GM19351 (cell line): ENCODE results near the gene KIRREL3.

Source experiments
- ATAC-seq: cut with Tn5 transposase; IDR thresholded peaks from one replicate; pipeline ENCODE4 v1.9.1; 2021; ENCODE audit warnings: mild to moderate bottlenecking, moderate library complexity; ENCODE audit not compliant: unreplicated experiment

The KIRREL3 gene

GRCh38 chr11:126878913-126879482 lies 121.6 kb downstream of the KIRREL3 start:
- no peak for ATAC-seq

DNA sequence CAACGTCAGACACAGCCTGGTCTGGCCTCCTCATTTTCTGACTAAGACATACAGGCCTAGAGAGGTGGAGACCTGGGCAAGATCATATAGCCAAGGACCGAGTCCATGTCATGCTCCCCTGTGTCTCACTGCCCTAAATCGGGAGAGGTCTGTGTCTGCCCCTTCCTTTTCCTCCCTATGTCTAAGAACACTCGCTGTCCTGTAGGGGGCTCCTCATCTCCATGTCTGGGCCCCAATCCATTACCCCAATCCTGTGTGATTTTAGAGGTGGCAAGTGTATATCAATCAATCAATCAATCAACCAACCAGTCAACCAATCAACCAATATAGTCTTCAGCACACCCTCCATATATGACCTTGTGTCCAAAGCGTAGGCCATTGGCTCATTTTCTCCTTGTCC lies 125.7 kb downstream of the KIRREL3 start:
- ATAC-seq, result no peak

DNA sequence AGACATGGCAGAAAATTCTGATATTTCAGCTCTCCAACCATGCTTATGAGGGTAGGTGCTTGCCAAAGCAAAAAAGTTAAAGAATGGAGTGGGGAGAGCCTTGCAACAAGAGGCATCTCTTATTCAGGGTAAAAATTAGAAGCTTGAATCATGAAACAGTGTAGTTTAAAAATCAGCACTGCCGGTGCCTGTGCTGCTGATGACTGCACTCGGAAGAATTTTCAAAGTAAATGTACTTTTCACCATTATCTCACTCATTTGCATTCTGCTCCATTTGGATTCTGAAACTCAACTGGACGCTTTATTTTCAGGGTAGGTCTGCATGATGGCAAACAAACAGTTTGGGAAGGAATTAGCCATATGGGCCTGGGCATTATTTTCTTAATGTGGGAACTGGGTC lies 126.3 kb downstream of the KIRREL3 start:
- ATAC-seq, result no peak

- no peak for ATAC-seq
Measured at GRCh38 chr11:126871792-126872191, 128.8 kb downstream of the KIRREL3 start.

GRCh38 chr11:126870021-126870420 lies 130.5 kb downstream of the KIRREL3 start:
- ATAC-seq, result no peak

- no peak for ATAC-seq
Measured at GRCh38 chr11:126868741-126869140, 131.8 kb downstream of the KIRREL3 start.

- ATAC-seq, result no peak
Measured at GRCh38 chr11:126864934-126865333, 135.6 kb downstream of the KIRREL3 start.

DNA sequence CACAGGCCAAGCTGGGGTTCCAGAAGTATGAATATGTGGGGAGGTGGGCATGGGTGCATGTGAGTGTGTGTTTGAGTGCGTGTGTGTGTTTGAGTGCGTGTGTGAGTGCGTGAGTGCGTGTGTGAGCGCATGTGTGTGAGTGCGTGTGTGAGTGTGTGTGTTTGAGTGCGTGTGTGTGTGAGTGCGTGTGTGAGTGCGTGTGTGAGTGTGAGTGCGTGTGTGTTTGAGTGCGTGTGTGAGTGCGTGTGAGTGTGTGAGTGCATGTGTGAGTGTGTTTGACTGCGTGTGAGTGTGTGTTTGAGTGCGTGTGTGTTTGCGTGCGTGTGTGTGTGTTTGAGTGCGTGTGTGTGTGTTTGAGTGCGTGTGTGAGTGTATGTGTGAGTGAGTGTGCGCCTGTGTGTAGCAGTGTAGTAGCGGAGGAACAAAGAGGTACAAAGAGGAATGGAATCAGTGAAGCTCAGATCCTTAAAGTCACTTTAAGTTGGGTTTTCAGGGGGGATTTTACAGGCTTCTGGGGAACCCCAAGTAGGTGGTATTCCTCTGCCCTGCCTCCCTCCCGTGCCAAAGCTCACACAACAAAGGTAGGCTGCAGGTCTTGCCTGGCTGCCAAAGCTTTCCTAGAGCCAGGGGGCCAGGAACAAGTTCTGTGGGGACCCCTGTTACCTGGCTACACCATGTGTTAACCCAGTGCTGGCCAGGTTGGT lies 137.1 kb downstream of the KIRREL3 start:
- no peak for ATAC-seq

GRCh38 chr11:126862664-126863243 lies 137.8 kb downstream of the KIRREL3 start:
- peak; percentile 57 for ATAC-seq

DNA sequence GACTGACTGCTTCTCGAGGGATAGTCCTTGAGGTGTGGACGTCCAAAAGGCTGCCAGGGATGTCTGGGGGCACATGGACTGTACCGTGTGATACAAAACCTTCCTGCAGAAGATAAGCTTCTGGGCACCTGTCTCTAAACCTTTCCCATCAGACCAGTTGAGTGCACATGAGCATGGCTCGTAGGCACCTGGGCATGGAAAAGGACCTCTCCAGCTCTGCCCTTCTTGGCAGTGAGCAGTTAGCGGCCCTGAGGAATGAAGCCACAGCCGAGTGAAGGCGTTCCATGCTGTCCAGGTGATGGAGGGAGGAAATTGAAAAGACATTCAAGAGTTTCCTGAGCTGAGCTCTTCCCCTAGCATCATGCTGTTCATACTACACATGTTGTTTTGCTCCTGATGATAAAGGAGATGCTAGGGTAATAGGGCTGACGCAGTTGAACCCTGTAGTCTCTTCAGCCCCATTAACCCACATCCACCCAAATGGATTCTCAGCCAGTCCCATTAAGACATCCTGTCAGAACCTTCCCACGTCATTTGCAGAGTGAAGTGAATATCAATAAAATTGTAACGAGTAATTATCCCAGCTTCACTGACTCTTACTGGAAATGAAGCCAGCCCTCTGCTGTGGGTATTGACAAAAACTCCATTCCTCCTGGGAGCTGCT lies 138.6 kb downstream of the KIRREL3 start:
- ATAC-seq, result no peak

GRCh38 chr11:126857860-126858808 lies 142.4 kb downstream of the KIRREL3 start:
- ATAC-seq, result no peak

GRCh38 chr11:126855536-126855935 lies 145.0 kb downstream of the KIRREL3 start:
- no peak for ATAC-seq

GRCh38 chr11:126853732-126854131 lies 146.8 kb downstream of the KIRREL3 start:
- no peak for ATAC-seq

DNA sequence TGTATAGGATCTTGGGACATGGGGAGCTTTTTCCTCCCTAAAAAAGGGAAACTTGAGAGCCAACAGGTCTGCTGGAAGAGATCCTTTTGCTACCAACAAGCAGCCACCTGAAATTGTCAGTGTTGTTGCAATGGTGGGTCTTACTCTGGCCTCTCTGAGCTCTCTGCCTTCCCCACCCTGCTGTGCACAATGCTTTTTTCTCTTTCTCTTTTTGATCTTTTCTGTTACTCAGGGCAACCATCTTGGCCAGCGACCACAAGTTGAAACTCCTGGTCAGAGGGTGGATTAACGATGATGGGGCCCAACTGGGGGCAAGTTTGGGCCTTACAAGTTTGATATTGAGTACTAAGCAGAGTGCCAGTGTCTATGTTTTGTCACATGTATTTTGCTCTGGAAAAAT lies 155.8 kb downstream of the KIRREL3 start:
- no peak for ATAC-seq

GRCh38 chr11:126843096-126843495 lies 157.5 kb downstream of the KIRREL3 start:
- no peak for ATAC-seq

- ATAC-seq, result no peak
Measured at GRCh38 chr11:126841999-126842398, 158.6 kb downstream of the KIRREL3 start.

DNA sequence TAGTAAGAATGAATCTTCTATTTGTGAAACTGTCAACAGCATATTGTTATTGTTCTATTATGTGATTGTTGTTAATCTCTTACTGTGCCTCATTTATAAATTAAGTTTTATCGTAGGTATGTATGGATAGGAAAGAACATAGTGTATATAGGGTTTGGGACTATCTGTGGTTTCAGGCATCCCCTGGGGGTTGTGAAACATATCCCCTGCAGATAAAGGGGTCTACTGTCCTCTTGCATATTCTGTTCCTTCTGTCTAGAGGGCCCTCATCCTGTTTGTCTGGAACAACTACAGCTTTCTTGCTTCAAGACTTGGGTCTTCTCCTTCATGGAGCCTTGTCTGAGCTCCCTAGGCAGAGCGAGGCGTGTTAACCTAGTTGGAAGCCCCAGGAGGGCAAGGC lies 159.6 kb downstream of the KIRREL3 start:
- no peak for ATAC-seq

- ATAC-seq, result no peak
Measured at GRCh38 chr11:126840201-126840886, 160.2 kb downstream of the KIRREL3 start.

- no peak for ATAC-seq
Measured at GRCh38 chr11:126839496-126839895, 161.1 kb downstream of the KIRREL3 start.

DNA sequence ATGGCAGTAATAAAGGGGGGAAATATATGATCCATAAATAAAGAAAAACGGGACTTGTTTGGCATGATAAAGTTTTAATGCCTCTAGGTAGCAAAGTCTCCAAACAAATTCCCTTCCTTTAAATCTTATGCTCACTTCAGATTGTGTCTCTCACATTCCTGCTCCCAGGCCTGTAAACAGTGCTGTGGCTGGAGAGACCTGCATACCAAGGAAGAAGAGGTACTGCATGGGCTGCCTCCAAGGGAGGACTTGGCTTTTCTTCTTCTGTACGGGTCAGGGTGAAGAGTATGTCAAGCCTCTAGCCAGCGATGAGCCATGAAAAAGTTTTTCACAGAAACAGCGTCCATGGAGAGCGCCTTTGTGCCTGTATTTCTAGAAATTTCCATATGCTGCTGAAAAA lies 161.8 kb downstream of the KIRREL3 start:
- ATAC-seq, result no peak
